ENCODE measurements around the gene MARS1.

The MARS1 gene

GRCh38 chr12:57459750-57460467 lies 28.0 kb upstream of the MARS1 start, which contains the start of gene GLI1:
GLI1 (plus strand) TSS chr12:57459785; CDS start chr12:57463692, 3,907 bp downstream.
- TF ChIP-seq CTCF (IDR thresholded peaks at IDR 0.05) (no peak), ZFX (IDR thresholded peaks at IDR 0.05; ENCODE audit: borderline replicate concordance) (no peak)
- H3K27ac ChIP-seq = peak within 1 kb of the TSS; percentile 72

- TF ChIP-seq CTCF (IDR thresholded peaks at IDR 0.05) (no peak), ZFX (IDR thresholded peaks at IDR 0.05; ENCODE audit: borderline replicate concordance) (no peak)
- peak overlapping the region; percentile 72 for H3K27ac ChIP-seq
These were observed 27.4 kb upstream of the MARS1 start for GRCh38 chr12:57460468-57460784.

GRCh38 chr12:57460841-57461275 lies 27.0 kb upstream of the MARS1 start:
- TF ChIP-seq ZFX (IDR thresholded peaks at IDR 0.05; ENCODE audit: borderline replicate concordance) = no peak
- TF ChIP-seq CTCF (IDR thresholded peaks at IDR 0.05) = peak; percentile 14; the same call in 1 of the 2 replicates
- peak overlapping the region; percentile 72 for H3K27ac ChIP-seq

- peak overlapping the region; percentile 72 for H3K27ac ChIP-seq
- TF ChIP-seq ZFX (IDR thresholded peaks at IDR 0.05; ENCODE audit: borderline replicate concordance) = no peak
These were observed 26.5 kb upstream of the MARS1 start for GRCh38 chr12:57461276-57461916.

- TF ChIP-seq ZFX (IDR thresholded peaks at IDR 0.05; ENCODE audit: borderline replicate concordance) (no peak), CTCF (IDR thresholded peaks at IDR 0.05) (no peak)
- peak overlapping the region; percentile 72 for H3K27ac ChIP-seq
These were observed 26.0 kb upstream of the MARS1 start for GRCh38 chr12:57461917-57462250.

GRCh38 chr12:57462251-57462911 lies 25.5 kb upstream of the MARS1 start:
- H3K27ac ChIP-seq = peak overlapping the region; percentile 72
- TF ChIP-seq ZFX (IDR thresholded peaks at IDR 0.05; ENCODE audit: borderline replicate concordance) (no peak), CTCF (IDR thresholded peaks at IDR 0.05) (peak; percentile 100)

GRCh38 chr12:57462912-57463253 lies 25.0 kb upstream of the MARS1 start:
- peak overlapping the region; percentile 72 for H3K27ac ChIP-seq
- TF ChIP-seq CTCF (IDR thresholded peaks at IDR 0.05) (peak; percentile 41), ZFX (IDR thresholded peaks at IDR 0.05; ENCODE audit: borderline replicate concordance) (no peak)

Measured in 22Rv1 (cell line).